Measurements from ENCODE around the gene MRPS18A.
A peak's percentile ranks its signal among the peaks of the same experiment; 100 is the strongest.

Gene MRPS18A

GRCh38 chr6:43687437-43688347 lies at the start of gene MRPS18A:
TSS of gene MRPS18A (minus strand) at chr6:43687791. CDS start at chr6:43687779, 12 bp downstream.
- in situ Hi-C loops (cut with MboI; ENCODE audit: low sequenced_read_pairs, unreplicated experiment): no loop called here
- no peak for TF ChIP-seq CTCF (IDR thresholded peaks at IDR 0.05; ENCODE audit: borderline replicate concordance, control extremely low read depth, extremely low read depth, insufficient read depth, missing control alignments)
- DNase-seq (ENCODE audit: low spot score): peak; percentile 93

DNA sequence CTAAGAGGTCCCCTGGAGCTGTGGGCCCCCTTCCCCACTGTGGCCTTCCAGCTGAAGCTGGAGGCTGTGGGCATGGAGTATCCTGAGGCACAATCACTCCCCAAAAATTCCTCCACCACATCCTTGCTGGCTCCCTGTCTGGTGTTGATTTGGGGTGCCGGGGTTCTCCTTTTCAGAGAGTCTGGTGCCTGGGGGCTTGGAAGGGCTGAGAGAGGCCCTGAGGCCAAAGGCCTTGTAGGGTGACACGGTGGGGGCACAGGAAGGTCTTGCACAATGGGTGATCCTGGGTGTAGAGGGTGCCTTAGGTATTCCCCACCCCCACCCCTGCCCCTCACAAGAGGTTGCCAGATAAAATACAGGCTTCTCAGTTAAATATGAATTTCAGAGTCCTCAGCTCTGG lies 49.3 kb upstream of the MRPS18A start:
- in situ Hi-C loops (cut with MboI; ENCODE audit: low sequenced_read_pairs, unreplicated experiment): no loop called here
- no peak for DNase-seq (ENCODE audit: low spot score)
- TF ChIP-seq CTCF (IDR thresholded peaks at IDR 0.05; ENCODE audit: borderline replicate concordance, control extremely low read depth, extremely low read depth, insufficient read depth, missing control alignments): no peak

GRCh38 chr6:43736211-43736786 lies 48.7 kb upstream of the MRPS18A start:
- DNase-seq (ENCODE audit: low spot score): peak; percentile 10
- TF ChIP-seq CTCF (IDR thresholded peaks at IDR 0.05; ENCODE audit: borderline replicate concordance, control extremely low read depth, extremely low read depth, insufficient read depth, missing control alignments): no peak
- in situ Hi-C loops (cut with MboI; ENCODE audit: low sequenced_read_pairs, unreplicated experiment): no loop called here

DNA sequence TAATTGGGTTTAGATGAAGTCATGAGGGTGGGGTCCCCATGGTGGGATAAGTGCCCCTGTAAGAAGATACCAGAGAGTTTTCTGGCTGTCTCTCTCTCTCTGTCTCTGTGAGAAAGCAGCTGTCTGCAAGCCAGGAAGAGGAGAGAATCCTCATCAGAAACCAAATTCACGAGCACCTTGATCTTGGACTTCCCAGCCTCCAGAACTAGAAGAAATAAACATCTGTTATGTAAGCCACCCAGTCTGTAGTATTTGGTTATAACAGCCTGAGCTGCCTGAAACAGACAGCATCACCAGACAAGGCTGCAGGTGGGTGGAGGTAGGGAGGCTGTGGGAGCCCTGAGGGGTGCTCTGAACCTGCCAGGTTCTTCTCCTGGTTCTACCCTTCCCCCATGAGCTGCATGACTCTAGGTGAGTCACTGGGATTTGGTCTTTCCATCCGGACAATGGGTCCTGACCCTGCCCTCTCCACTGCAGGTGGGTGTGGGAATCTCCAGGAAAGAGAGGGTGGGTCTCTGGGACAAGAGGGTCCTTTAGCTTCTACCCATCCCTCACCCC lies 48.1 kb upstream of the MRPS18A start:
- no peak for TF ChIP-seq CTCF (IDR thresholded peaks at IDR 0.05; ENCODE audit: borderline replicate concordance, control extremely low read depth, extremely low read depth, insufficient read depth, missing control alignments)
- peak; percentile 10 for DNase-seq (ENCODE audit: low spot score)
- in situ Hi-C loops (cut with MboI; ENCODE audit: low sequenced_read_pairs, unreplicated experiment): no loop called here

DNA sequence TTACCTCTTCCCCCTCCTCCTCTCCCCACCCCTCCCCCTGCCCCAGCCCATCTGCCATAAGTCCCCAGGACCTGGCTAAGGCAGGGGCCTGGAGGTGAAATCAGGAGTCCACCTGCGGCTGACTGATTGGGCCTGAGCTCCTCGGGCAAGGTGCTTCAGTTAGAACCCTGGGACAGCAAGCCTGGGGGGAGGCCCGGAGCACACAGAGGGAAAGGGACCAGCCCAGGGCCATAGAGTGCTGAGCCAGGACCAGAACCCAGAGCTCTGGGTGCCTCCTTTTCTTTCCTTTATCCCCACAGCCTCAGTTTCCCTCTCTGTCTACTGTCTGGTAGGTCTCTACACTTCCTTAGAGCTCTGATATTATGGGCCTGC lies 46.7 kb upstream of the MRPS18A start:
- in situ Hi-C loops (cut with MboI; ENCODE audit: low sequenced_read_pairs, unreplicated experiment): no loop called here
- no peak for TF ChIP-seq CTCF (IDR thresholded peaks at IDR 0.05; ENCODE audit: borderline replicate concordance, control extremely low read depth, extremely low read depth, insufficient read depth, missing control alignments)
- no peak for DNase-seq (ENCODE audit: low spot score)

DNA sequence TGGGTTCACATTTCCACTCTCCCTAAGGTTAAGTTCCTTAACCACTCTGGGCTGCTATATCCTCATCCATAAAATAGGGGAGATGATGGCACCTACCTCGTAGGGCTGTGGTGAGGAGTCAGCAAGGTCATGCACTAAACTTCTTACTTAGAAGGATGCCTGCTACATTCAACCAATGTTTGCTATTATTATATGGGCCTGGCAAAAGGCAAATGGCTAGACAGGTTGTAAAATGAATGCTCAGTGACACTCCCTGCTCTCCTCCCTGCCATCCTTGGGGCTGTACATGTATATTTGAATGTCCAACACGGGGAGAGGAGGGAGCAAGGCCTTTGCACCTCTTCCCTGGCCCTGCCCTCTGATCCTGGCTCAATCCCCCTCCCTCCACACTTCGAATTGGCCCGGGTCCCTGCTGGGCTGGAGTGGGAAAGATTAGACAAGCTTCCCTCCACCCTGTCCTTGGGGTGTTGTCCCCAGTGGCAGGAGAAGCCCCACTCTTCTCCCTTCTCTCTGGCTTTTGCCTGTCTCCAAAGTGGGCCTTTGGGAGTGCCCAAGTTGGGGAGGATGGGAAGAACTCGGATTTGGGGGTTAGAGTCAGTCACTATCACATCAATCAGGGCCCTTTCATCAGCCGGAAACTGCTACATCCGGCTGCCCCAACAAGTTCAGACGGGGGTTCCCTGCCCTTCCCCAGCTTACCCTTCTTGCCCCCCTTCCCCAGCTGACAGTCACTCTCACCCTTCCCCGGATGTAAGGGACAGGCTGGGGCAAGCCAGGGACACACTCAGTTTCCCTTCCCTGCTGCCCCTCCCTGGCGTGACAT lies 46.1 kb upstream of the MRPS18A start:
- in situ Hi-C loops (cut with MboI; ENCODE audit: low sequenced_read_pairs, unreplicated experiment): no loop called here
- DNase-seq (ENCODE audit: low spot score): peak; percentile 74

More for the DNA sequence above, 46.1 kb upstream of the MRPS18A start:
- TF ChIP-seq CTCF (IDR thresholded peaks at IDR 0.05; ENCODE audit: borderline replicate concordance, control extremely low read depth, extremely low read depth, insufficient read depth, missing control alignments): no peak

Data from GM13976 (cell line).